Stimulated activated CD4-positive, alpha-beta T cell treated with anti-CD3 and anti-CD28 coated beads, TNF-alpha, amount 100 ng/mL, for 48 hours (primary cell): ENCODE data around the gene LRRC26.
A peak's percentile ranks its signal among the peaks of the same experiment; 100 is the strongest.
"Not testable (repeated sequence)": the region's sequence is repeated elsewhere in the genome, so short reads cannot be mapped to it uniquely, and the experiment has no call there.

ENCODE experiments used
- DNase-seq, 3 donors: peaks; one replicate each; pipeline ENCODE4 v3.0.0-alpha.2; 2020; ENCODE audit warnings: low read depth in 3 of 3

Gene LRRC26

GRCh38 chr9:137136881-137137607 is 32.8 kb downstream of the LRRC26 start:
- DNase-seq = no peak

- DNase-seq = no peak
Observed at GRCh38 chr9:137136261-137136880, 33.5 kb downstream of the LRRC26 start.

GRCh38 chr9:137135154-137135553 is 34.7 kb downstream of the LRRC26 start:
- not testable (repeated sequence) for DNase-seq

- no peak for DNase-seq
Observed at GRCh38 chr9:137134191-137134590, 35.7 kb downstream of the LRRC26 start.

GRCh38 chr9:137130176-137130755 is 39.6 kb downstream of the LRRC26 start:
- no peak for DNase-seq

DNA sequence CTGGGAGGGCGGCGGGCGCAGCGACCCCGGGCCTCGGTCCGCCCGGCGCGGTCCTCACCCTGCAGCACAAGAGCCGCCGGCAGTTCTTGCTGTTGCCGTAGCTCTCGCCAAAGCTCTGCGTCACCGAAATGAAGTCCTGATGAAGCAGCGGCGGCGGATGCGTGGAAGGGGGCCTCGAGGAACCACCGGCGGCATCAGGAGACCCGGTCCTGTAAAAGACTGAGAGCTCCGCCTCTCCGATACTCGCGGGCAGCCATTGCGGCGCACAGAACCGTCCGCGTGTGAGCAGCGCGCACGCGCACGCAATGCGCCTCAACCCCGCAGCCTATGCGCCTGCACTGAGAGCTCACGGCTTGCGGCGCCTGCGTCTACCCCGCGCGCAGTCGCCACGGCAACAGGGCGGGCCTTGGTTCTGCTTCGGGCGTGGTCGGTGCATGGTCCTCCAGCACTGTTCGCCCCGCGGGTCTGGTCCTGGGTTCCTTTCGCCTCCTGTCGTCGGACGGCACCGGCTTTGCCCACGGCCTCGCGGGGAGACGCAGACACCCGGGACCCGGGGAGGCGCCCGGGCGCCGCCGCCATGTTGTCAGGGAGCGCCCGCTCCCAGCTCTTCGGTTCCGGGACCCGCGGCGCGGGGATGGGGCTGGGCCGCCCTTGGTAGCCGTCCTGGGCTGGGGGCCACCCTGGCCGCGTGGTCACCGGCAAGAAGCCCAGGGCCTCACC is 40.2 kb downstream of the LRRC26 start:
- DNase-seq = peak; percentile 77 to 84 (median 80)

DNA sequence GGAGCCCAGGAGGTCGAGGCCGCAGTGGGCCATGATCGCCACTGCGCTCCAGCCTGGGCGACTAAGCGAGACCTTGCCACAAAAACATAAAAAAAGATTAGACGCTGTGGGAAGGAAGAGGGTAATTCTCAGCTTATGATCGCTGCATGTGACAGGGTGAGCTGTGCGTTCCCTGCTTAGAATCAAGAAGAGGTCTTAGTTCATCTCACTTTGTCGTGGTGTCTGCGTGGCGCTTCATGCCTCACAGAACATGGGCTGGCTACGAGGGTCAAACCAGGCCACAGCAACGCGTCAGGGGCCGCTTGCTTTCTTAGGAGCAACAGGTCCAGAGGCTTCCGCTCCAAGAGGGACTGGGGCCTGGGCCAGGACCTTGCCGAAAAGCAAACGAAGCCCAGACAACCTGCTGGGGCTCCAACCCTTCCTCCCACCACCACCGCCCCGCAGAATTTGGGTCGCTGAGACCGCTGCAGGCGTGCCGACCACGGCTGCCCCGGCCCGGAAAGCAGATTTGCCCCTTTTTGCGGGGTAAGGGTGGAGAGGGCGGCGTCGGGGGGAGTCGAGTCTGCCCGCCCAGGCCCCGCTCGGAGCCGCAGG is 40.9 kb downstream of the LRRC26 start:
- no peak for DNase-seq

DNA sequence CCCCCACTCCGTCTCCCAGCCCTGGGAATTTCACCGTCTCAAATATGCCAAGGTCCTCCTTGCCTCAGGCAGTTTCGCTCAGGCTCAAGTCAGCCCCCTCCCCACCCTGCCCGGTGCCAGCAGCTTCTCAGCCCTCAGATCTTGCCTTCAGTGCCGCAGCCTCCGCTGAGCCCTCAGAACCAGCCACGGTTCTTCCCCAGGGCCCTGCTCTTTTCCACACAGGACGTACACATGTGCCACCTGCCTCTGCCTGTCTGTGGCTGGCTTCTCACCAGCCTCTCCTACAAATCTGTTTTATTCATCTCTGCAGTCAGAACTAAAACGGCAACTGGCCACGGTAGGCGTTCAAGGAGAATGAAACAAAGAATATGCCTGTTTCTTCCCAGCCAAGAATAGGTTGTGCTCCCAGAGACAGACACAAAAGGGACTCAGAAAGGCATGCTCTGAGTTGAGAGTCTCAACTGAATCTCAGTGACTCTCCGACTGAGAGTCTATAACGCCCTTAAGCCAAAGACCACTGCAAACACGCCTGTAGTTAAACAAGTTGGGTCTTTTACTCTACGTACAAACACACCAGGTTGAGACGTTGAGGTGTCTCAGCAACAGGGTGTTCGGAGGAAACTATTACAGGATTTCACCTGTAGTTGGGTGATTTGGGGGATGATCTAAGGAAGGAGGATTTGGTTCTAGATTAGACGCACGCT is 41.5 kb downstream of the LRRC26 start:
- no peak for DNase-seq

DNA sequence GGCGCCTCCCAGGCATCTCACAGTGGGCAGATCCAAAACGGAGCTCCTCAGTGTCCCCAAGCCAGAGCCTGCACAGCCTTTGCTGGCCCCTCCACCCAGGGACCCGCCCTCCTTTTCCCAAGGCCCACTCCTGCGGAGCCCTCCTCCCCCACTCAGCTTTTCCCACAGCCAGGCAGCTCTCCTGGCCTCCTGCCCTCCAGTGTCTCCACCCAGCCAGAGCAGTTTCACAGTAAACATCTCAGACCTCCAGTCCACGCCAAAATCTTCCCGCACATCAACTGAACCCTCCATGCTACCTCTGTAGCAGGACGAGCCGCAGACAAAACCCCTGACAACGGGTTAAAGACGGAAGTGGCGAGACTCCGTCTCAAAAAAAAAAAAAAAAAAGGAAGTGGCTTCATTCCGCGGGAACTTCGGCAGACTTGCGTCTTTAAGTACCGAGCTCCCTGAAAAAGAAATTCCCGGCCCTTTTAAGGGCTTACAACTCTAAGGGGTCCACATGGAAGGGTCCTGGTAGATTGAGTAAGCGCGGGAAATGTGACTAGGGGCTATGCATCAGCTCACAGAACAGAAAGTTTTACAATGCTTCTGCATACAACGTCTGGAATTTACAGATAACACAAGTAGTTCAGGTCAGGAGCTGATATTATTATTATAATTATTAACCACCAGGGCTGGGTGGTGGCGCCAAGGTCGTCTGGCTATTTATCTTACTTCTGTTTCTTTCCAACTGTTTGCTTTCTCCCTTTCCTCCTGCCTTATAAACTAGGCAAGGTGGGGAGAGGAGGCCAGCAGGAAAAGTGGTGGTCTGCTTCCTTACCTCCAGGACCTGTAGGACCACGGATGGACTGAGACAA is 42.3 kb downstream of the LRRC26 start:
- no peak for DNase-seq

DNA sequence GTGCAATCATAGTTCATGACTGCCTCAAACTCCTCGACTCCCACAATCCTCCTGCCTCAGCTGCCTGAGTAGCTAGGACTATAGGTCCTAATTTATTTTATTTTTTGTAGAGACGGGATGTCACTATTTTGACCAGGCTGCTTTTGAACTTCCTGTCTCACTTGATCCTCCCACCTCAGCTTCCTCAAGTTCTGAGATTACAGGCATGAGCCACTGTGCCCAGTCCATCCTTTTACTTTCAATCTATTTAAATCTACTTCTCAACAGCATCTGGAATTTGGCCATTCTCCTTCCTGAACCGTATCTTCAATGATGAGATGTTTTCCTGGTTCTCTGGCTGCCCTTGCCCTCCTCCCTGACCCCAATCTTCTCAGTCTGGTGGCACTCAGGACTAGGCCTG is 43.1 kb downstream of the LRRC26 start:
- DNase-seq = no peak

GRCh38 chr9:137123952-137124462 is 45.8 kb downstream of the LRRC26 start:
- not testable (repeated sequence) for DNase-seq

- no peak for DNase-seq
Observed at GRCh38 chr9:137123468-137123837, 46.4 kb downstream of the LRRC26 start.

DNA sequence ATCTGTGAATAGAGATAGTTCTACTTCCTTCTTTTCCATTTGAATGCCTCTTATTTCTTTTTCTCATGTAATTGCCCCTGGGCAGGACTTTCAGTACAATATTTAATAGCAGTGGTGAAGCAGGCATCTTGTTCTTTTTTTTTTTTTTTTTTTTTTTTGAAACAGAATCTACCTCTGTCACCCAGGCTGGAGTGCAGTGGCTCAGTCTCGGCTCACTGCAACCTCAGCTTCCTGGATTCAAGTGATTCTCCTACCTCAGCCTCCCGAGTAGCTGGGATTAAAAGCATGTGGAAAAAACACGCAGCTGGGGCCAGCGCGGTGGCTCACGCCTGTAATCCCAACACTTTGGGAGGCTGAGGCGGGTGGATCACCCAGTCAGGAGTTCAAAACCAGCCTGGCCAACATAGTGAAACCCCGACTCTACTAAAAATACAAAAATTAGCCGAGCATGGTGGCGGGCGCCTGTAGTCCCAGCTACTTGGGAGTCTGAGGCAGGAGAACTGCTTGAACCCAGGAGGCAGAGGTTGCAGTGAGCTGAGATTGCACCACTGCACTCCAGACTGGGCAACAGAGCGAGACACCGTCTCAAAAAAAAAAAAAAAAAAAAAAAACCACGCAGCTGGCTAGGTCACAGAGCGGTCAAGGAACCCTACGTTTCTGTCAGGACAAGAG is 46.9 kb downstream of the LRRC26 start:
- DNase-seq = not testable (repeated sequence)

DNA sequence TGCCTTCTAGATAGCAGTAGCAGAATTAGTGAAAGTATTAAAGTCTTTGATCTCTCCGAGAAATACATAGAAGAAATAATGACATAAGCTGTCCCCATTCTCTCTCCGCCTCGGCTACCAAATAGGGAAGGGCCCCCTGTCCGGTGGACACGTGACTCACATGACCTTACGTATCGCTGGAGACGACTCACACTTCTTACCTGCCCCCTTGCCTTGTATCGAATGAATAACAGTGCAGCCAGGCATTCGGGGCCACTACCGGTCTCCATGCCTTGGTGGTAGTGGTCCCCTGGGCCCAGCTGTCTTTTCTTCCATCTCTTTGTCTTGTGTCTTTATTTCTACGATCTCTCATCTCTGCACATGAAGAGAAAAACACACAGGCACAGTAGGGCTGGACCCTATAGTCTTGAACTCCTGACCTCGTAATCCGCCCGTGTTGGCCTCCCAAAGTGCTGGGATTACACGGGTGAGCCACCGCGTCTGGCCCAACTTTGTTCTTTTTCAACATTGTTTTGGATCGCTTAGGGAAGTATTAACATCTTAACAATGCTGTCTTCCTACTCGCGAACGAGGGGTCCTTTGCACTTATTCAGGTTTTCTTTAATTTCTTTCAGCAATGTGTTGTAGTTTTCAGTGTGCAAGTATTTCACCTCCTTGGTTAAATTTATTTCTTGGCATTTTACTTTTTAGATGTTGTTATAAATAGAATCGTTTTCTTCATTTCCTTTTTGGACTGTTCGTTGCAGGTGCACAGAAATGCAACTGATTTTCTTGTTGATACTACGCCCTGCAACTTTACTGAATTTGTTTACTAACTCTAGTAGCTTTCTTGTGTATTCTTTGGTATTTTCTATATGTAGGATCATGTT is 47.7 kb downstream of the LRRC26 start:
- not testable (repeated sequence) for DNase-seq
